ENCODE results near the gene NUP214.

NUP214 gene

GRCh38 chr9:131119600-131119999 is 5.8 kb upstream of the NUP214 start:
- WGBS, 2 experiments (ENCODE audit: insufficient coverage in 2 of 2): 92 to 96% methylated on average over 3 to 4 of the region's 8 CpGs
- Histone ChIP-seq H3K27ac (ENCODE audit: low read depth, low read length, severe bottlenecking) (no peak overlapping the region), H3K36me3 (ENCODE audit: control insufficient read depth, insufficient read depth, low read length) (peaks cover 7% of the 10 kb centered on the region)

DNA sequence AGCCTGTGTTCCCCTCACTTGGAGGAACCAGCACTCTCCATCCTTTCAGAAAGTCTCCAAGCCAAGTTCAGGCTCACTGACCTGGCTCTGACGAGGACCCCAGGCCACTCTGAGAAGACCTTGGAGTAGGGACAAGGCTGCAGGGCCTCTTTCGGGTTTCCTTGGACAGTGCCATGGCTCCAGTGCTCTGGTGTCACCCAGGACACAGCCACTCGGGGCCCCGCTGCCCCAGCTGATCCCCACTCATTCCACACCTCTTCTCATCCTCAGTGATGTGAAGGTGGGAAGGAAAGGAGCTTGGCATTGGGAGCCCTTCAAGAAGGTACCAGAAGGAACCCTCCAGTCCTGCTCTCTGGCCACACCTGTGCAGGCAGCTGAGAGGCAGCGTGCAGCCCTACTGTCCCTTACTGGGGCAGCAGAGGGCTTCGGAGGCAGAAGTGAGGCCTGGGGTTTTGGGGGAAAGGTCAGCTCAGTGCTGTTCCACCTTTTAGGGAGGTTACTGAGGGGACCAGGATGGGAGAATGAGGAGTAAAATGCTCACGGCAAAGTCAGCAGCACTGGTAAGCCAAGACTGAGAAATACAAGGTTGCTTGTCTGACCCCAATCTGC is 4.7 kb upstream of the NUP214 start:
- Histone ChIP-seq H3K27ac (ENCODE audit: low read depth, low read length, severe bottlenecking) (no peak overlapping the region), H3K9me3 (ENCODE audit: control insufficient read depth, low read length) (no peaks in the 10 kb centered on the region), H3K4me1 (ENCODE audit: control insufficient read depth, insufficient read depth, low read length, poor library complexity, severe bottlenecking) (no peaks in the 10 kb centered on the region), H3K36me3 (ENCODE audit: control insufficient read depth, insufficient read depth, low read length) (peaks cover 7% of the 10 kb centered on the region), H3K4me3 (ENCODE audit: extremely low read depth, insufficient read depth, low read length, poor library complexity, severe bottlenecking) (no peak overlapping the region)
- 88 to 94% methylated on average over 3 to 4 of the region's 7 CpGs for WGBS, 2 experiments (ENCODE audit: insufficient coverage in 2 of 2)

More at GRCh38 chr9:131119600-131119999, 5.8 kb upstream of the NUP214 start:
- Histone ChIP-seq H3K4me3 (ENCODE audit: extremely low read depth, insufficient read depth, low read length, poor library complexity, severe bottlenecking) (no peak overlapping the region), H3K9me3 (ENCODE audit: control insufficient read depth, low read length) (no peaks in the 10 kb centered on the region), H3K4me1 (ENCODE audit: control insufficient read depth, insufficient read depth, low read length, poor library complexity, severe bottlenecking) (no peaks in the 10 kb centered on the region)

- Histone ChIP-seq H3K4me3 (ENCODE audit: extremely low read depth, insufficient read depth, low read length, poor library complexity, severe bottlenecking) (no peak overlapping the region), H3K9me3 (ENCODE audit: control insufficient read depth, low read length) (no peaks in the 10 kb centered on the region), H3K36me3 (ENCODE audit: control insufficient read depth, insufficient read depth, low read length) (peaks cover 7% of the 10 kb centered on the region), H3K4me1 (ENCODE audit: control insufficient read depth, insufficient read depth, low read length, poor library complexity, severe bottlenecking) (no peaks in the 10 kb centered on the region), H3K27ac (ENCODE audit: low read depth, low read length, severe bottlenecking) (no peak overlapping the region)
- WGBS, 2 experiments (ENCODE audit: insufficient coverage in 2 of 2): 90 to 100% methylated on average over 2 of the region's 2 CpGs
These were observed 4.0 kb upstream of the NUP214 start for GRCh38 chr9:131121346-131121745.

GRCh38 chr9:131122158-131122557 is 3.2 kb upstream of the NUP214 start:
- 80 to 87% methylated on average over 2 of the region's 2 CpGs for WGBS, 2 experiments (ENCODE audit: insufficient coverage in 2 of 2)
- Histone ChIP-seq H3K9me3 (ENCODE audit: control insufficient read depth, low read length) (no peaks in the 10 kb centered on the region), H3K27ac (ENCODE audit: low read depth, low read length, severe bottlenecking) (no peak overlapping the region), H3K4me3 (ENCODE audit: extremely low read depth, insufficient read depth, low read length, poor library complexity, severe bottlenecking) (no peak overlapping the region), H3K4me1 (ENCODE audit: control insufficient read depth, insufficient read depth, low read length, poor library complexity, severe bottlenecking) (peaks cover 4% of the 10 kb centered on the region), H3K36me3 (ENCODE audit: control insufficient read depth, insufficient read depth, low read length) (peaks cover 13% of the 10 kb centered on the region)

DNA sequence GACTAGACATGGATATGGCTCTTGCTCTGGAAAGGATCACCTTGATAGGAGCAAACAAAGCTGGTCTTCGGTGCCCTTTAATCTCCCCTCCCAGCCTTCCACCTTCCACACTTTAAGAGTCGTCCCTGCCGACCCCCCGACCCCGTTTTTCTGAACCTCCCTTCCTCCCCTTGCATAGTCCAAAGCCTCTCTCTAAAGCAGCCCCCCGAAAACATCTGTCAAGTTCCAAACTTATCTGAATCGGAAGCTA is 423 bp upstream of the NUP214 start:
- peaks cover 42% of the 10 kb centered on the region for H3K36me3 ChIP-seq (ENCODE audit: control insufficient read depth, insufficient read depth, low read length)
- peaks cover 4% of the 10 kb centered on the region for H3K4me1 ChIP-seq (ENCODE audit: control insufficient read depth, insufficient read depth, low read length, poor library complexity, severe bottlenecking)
- H3K4me3 ChIP-seq (ENCODE audit: extremely low read depth, insufficient read depth, low read length, poor library complexity, severe bottlenecking): peak overlapping the region; percentile 86
- H3K27ac ChIP-seq (ENCODE audit: low read depth, low read length, severe bottlenecking): peak overlapping the region; percentile 64
- WGBS, 2 experiments (ENCODE audit: insufficient coverage in 2 of 2): 3 to 16% methylated on average over 5 of the region's 7 CpGs
- no peaks in the 10 kb centered on the region for H3K9me3 ChIP-seq (ENCODE audit: control insufficient read depth, low read length)

DNA sequence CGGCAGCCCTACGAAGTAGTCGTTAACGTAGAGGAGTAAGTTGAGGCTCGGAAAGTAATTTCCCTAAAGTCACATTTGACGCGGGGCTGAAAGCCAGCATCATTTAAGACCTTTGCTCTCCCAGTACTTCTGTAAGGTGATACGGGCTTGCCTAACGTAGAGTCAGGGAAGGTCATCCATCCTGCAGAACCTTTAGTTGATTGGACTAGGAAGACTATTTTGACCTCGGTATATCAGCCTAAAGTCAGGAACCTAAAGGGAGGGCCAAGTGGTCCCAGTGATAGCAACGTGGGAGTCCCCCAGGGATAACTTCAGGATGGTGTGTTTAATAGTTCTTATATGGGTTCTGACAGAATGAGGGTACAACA is 657 bp downstream of the NUP214 start:
- Histone ChIP-seq H3K4me3 (ENCODE audit: extremely low read depth, insufficient read depth, low read length, poor library complexity, severe bottlenecking) (peak overlapping the region; percentile 86), H3K36me3 (ENCODE audit: control insufficient read depth, insufficient read depth, low read length) (peaks cover 45% of the 10 kb centered on the region)
- 5 to 13% methylated on average over 7 of the region's 11 CpGs for WGBS, 2 experiments (ENCODE audit: insufficient coverage in 2 of 2)

GRCh38 chr9:131129183-131129582 is 3.8 kb downstream of the NUP214 start:
- no peak overlapping the region for H3K27ac ChIP-seq (ENCODE audit: low read depth, low read length, severe bottlenecking)
- H3K36me3 ChIP-seq (ENCODE audit: control insufficient read depth, insufficient read depth, low read length): peaks cover 74% of the 10 kb centered on the region
- no peak overlapping the region for H3K4me3 ChIP-seq (ENCODE audit: extremely low read depth, insufficient read depth, low read length, poor library complexity, severe bottlenecking)

More for the DNA sequence above, 657 bp downstream of the NUP214 start:
- peak overlapping the region; percentile 55 for H3K27ac ChIP-seq (ENCODE audit: low read depth, low read length, severe bottlenecking)
- peaks cover 4% of the 10 kb centered on the region for H3K4me1 ChIP-seq (ENCODE audit: control insufficient read depth, insufficient read depth, low read length, poor library complexity, severe bottlenecking)
- H3K9me3 ChIP-seq (ENCODE audit: control insufficient read depth, low read length): no peaks in the 10 kb centered on the region

GRCh38 chr9:131138676-131139075 is 13.3 kb downstream of the NUP214 start:
- Histone ChIP-seq H3K27ac (ENCODE audit: low read depth, low read length, severe bottlenecking) (no peak overlapping the region), H3K9me3 (ENCODE audit: control insufficient read depth, low read length) (no peaks in the 10 kb centered on the region), H3K4me1 (ENCODE audit: control insufficient read depth, insufficient read depth, low read length, poor library complexity, severe bottlenecking) (no peaks in the 10 kb centered on the region), H3K36me3 (ENCODE audit: control insufficient read depth, insufficient read depth, low read length) (peaks cover 88% of the 10 kb centered on the region), H3K4me3 (ENCODE audit: extremely low read depth, insufficient read depth, low read length, poor library complexity, severe bottlenecking) (no peak overlapping the region)
- 96 to 100% methylated on average over 2 of the region's 2 CpGs for WGBS, 2 experiments (ENCODE audit: insufficient coverage in 2 of 2)

More at GRCh38 chr9:131129183-131129582, 3.8 kb downstream of the NUP214 start:
- 100% methylated on average over 1 of the region's 3 CpGs; no CpG with 5 or more reads in 1 of the 2 experiments for WGBS, 2 experiments (ENCODE audit: insufficient coverage in 2 of 2)
- Histone ChIP-seq H3K4me1 (ENCODE audit: control insufficient read depth, insufficient read depth, low read length, poor library complexity, severe bottlenecking) (peaks cover 4% of the 10 kb centered on the region), H3K9me3 (ENCODE audit: control insufficient read depth, low read length) (no peaks in the 10 kb centered on the region)

- Histone ChIP-seq H3K36me3 (ENCODE audit: control insufficient read depth, insufficient read depth, low read length) (peaks cover 89% of the 10 kb centered on the region), H3K4me3 (ENCODE audit: extremely low read depth, insufficient read depth, low read length, poor library complexity, severe bottlenecking) (no peak overlapping the region), H3K4me1 (ENCODE audit: control insufficient read depth, insufficient read depth, low read length, poor library complexity, severe bottlenecking) (no peaks in the 10 kb centered on the region), H3K9me3 (ENCODE audit: control insufficient read depth, low read length) (no peaks in the 10 kb centered on the region), H3K27ac (ENCODE audit: low read depth, low read length, severe bottlenecking) (no peak overlapping the region)
- WGBS, 2 experiments (ENCODE audit: insufficient coverage in 2 of 2): 96 to 97% methylated on average over 4 of the region's 4 CpGs
These were observed 14.7 kb downstream of the NUP214 start for GRCh38 chr9:131140112-131140511.

DNA sequence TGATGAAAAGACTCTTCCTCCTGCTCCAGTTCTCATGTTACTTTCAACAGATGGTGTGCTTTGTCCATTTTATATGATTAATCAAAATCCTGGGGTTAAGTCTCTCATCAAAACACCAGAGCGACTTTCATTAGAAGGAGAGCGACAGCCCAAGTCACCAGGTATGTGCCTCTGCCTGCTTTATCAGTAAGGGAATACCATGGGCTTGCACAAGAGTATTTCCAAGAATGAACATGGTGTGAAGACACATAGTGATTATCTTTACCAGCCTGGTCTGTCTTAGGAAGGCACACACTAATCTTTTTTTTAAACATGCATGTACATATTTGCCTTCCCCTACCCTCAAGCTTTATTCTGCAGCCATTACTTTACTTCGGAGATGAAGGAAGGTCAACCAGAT is 15.2 kb downstream of the NUP214 start:
- Histone ChIP-seq H3K4me1 (ENCODE audit: control insufficient read depth, insufficient read depth, low read length, poor library complexity, severe bottlenecking) (no peaks in the 10 kb centered on the region), H3K36me3 (ENCODE audit: control insufficient read depth, insufficient read depth, low read length) (peaks cover 89% of the 10 kb centered on the region), H3K9me3 (ENCODE audit: control insufficient read depth, low read length) (no peaks in the 10 kb centered on the region), H3K27ac (ENCODE audit: low read depth, low read length, severe bottlenecking) (no peak overlapping the region), H3K4me3 (ENCODE audit: extremely low read depth, insufficient read depth, low read length, poor library complexity, severe bottlenecking) (no peak overlapping the region)
- 100% methylated on average over 1 to 3 of the region's 3 CpGs for WGBS, 2 experiments (ENCODE audit: insufficient coverage in 2 of 2)

DNA sequence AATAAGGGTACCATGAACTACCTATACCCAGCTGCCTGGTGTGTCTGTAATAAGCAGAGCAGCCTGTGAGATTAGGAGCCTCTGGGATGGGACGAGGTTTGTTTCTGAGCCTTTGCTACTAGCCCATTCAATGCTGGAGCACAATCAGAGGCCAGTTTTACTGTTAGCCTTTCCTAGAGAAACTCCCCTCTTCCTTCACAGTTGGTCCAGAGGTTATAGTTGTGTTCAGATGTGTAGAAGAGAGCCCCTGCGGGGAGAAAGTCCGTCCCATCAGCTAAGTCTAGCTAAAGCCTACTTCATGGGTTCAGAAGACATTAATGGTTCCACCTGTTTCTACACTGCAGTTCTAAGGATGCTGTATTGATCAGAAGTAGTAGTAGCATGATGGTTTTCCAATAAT is 16.8 kb downstream of the NUP214 start:
- Histone ChIP-seq H3K27ac (ENCODE audit: low read depth, low read length, severe bottlenecking) (no peak overlapping the region), H3K36me3 (ENCODE audit: control insufficient read depth, insufficient read depth, low read length) (peaks cover 89% of the 10 kb centered on the region), H3K4me1 (ENCODE audit: control insufficient read depth, insufficient read depth, low read length, poor library complexity, severe bottlenecking) (no peaks in the 10 kb centered on the region), H3K9me3 (ENCODE audit: control insufficient read depth, low read length) (no peaks in the 10 kb centered on the region), H3K4me3 (ENCODE audit: extremely low read depth, insufficient read depth, low read length, poor library complexity, severe bottlenecking) (no peak overlapping the region)
- 83% methylated on average over 1 of the region's 3 CpGs; no CpG with 5 or more reads in 1 of the 2 experiments for WGBS, 2 experiments (ENCODE audit: insufficient coverage in 2 of 2)
